Measurements from ENCODE around the gene FAM219A.

GRCh38 chr9:34457266-34458012 is 931 bp downstream of the FAM219A start:
- TF ChIP-seq, protein P1, sequence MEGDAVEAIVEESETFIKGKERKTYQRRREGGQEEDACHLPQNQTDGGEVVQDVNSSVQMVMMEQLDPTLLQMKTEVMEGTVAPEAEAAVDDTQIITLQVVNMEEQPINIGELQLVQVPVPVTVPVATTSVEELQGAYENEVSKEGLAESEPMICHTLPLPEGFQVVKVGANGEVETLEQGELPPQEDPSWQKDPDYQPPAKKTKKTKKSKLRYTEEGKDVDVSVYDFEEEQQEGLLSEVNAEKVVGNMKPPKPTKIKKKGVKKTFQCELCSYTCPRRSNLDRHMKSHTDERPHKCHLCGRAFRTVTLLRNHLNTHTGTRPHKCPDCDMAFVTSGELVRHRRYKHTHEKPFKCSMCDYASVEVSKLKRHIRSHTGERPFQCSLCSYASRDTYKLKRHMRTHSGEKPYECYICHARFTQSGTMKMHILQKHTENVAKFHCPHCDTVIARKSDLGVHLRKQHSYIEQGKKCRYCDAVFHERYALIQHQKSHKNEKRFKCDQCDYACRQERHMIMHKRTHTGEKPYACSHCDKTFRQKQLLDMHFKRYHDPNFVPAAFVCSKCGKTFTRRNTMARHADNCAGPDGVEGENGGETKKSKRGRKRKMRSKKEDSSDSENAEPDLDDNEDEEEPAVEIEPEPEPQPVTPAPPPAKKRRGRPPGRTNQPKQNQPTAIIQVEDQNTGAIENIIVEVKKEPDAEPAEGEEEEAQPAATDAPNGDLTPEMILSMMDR (IDR thresholded peaks at IDR 0.05) = no peak
- TF ChIP-seq POLR2A (IDR thresholded peaks at IDR 0.05) = no peak
- no peak for TF ChIP-seq EP300 (IDR thresholded peaks at IDR 0.05)
- TF ChIP-seq POLR2AphosphoS5 (IDR thresholded peaks at IDR 0.05) = peak in 1 of 2 donors; percentile 81

Measured in upper lobe of left lung (tissue), 4 donors.